ENCODE results near the gene RAD52. TPM values are rescaled to one million over a fixed set of nuclear protein-coding genes. Genes with fewer than 3 reads are reported as not detected.

The RAD52 gene
- polyA plus RNA-seq, 3 donors = 0.79 to 14.3 (median 1.1) TPM

DNA sequence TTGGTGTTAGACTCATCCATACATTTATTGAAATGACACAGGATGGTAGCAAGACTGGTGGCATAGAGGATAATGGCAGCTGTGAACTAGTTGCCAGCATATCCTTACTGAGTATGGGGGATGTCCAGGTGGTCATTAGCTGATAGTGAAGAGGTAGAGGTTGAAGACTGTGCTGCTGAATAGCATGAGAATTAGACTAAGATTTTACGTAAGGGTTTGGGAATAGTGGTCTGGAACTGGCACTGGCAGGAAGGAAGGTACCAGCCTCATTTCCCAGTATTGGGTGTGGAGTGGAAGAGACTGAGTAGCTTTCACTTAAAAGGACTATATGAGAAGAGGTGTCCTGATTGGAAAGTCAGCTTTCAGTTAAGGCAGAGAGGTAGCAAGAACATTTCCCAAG is 48.0 kb upstream of the RAD52 start:
- H3K79me2 ChIP-seq (ENCODE audit: insufficient read depth, low read length) = peaks cover 79% of the 10 kb centered on the region
- peaks cover 0 to 1% (median 0%) of the 10 kb centered on the region in 3 donors for H3K27me3 Mint-ChIP-seq (ENCODE audit: low read depth in 3 of 3)
- H3K36me3 ChIP-seq (replicated peaks in 1 of 2; ENCODE audit: control insufficient read depth in 1 of 2, insufficient read depth in 2 of 2, low read length in 2 of 2) = peaks cover 0 to 8% of the 10 kb centered on the region in 2 donors
- H4K20me1 ChIP-seq (ENCODE audit: insufficient read depth, low read length) = peaks cover 24% of the 10 kb centered on the region
- no peak for DNase-seq
- no peak overlapping the region for H3K4me2 ChIP-seq (replicated peaks; ENCODE audit: extremely low read depth, low read length, poor library complexity, severe bottlenecking)
- H3K27ac Mint-ChIP-seq = peak overlapping the region in 4 of 7 donors; percentile 2 to 55 (median 8)
- no peak overlapping the region for H3K9ac ChIP-seq (ENCODE audit: insufficient read depth, low read length, poor library complexity, severe bottlenecking)
- H3K4me1 Mint-ChIP-seq = peaks cover 47% of the 10 kb centered on the region
- H3K27me3 ChIP-seq (ENCODE audit: control insufficient read depth in 2 of 2, insufficient read depth in 2 of 2, low read length in 2 of 2) = no peaks in the 10 kb centered on the region
- H3K27ac ChIP-seq (ENCODE audit: low read depth in 1 of 2, low read length in 2 of 2) = no peak overlapping the region
- intact Hi-C loops (cut with micrococcal nuclease) = loop anchor here in 1 of 2 donors (10.0 kb wide), 1 partner anchor 243 kb away; the partner anchor contains the start of gene WNK1
- TF ChIP-seq, protein P1, sequence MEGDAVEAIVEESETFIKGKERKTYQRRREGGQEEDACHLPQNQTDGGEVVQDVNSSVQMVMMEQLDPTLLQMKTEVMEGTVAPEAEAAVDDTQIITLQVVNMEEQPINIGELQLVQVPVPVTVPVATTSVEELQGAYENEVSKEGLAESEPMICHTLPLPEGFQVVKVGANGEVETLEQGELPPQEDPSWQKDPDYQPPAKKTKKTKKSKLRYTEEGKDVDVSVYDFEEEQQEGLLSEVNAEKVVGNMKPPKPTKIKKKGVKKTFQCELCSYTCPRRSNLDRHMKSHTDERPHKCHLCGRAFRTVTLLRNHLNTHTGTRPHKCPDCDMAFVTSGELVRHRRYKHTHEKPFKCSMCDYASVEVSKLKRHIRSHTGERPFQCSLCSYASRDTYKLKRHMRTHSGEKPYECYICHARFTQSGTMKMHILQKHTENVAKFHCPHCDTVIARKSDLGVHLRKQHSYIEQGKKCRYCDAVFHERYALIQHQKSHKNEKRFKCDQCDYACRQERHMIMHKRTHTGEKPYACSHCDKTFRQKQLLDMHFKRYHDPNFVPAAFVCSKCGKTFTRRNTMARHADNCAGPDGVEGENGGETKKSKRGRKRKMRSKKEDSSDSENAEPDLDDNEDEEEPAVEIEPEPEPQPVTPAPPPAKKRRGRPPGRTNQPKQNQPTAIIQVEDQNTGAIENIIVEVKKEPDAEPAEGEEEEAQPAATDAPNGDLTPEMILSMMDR (IDR thresholded peaks at IDR 0.05) = no peak
- H3K4me3 ChIP-seq (replicated peaks in 1 of 3; ENCODE audit: low read depth in 2 of 3, low read length in 3 of 3) = no peak overlapping the region
- peaks cover 24 to 39% of the 10 kb centered on the region in 2 donors for H3K4me1 ChIP-seq (ENCODE audit: control insufficient read depth in 1 of 2, insufficient read depth in 2 of 2, low read length in 2 of 2)
- WGBS (ENCODE audit: insufficient coverage) = 100% methylated on average over 1 of the region's 1 CpG
- H3K36me3 Mint-ChIP-seq = peaks cover 4 to 18% of the 10 kb centered on the region in 2 donors
- H2AFZ ChIP-seq (ENCODE audit: insufficient read depth, low read depth, low read length, poor library complexity, severe bottlenecking) = no peak overlapping the region
- H3K9me3 ChIP-seq (replicated peaks in 1 of 2; ENCODE audit: control insufficient read depth in 1 of 2, insufficient read depth in 1 of 2, low read length in 2 of 2) = no peaks in the 10 kb centered on the region
- no peak overlapping the region for H3K4me3 Mint-ChIP-seq
- no peaks in the 10 kb centered on the region for H3K9me3 Mint-ChIP-seq

DNA sequence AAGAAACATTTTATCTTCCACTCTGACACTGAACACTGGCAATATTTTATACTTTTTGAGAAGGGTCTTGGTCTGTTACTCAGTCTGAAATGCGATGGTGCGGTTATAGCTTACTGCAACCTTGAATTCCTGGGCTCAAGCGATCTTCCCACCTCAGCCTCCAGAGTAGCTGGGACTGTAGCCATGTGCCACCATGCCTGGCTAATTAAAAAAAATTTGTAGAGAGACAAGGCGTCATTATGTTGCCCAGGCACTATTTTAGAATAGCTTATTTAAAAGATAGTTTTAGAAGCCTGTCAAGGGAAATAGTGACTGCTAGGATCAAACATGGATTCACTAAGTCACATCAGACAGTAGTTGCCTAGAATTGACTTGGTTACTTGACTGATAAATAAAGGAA is 47.4 kb upstream of the RAD52 start:
- Histone ChIP-seq H2AFZ (ENCODE audit: insufficient read depth, low read depth, low read length, poor library complexity, severe bottlenecking) (no peak overlapping the region), H3K79me2 (ENCODE audit: insufficient read depth, low read length) (peaks cover 80% of the 10 kb centered on the region), H4K20me1 (ENCODE audit: insufficient read depth, low read length) (peaks cover 18% of the 10 kb centered on the region), H3K27me3 (ENCODE audit: control insufficient read depth in 2 of 2, insufficient read depth in 2 of 2, low read length in 2 of 2) (no peaks in the 10 kb centered on the region), H3K4me2 (replicated peaks; ENCODE audit: extremely low read depth, low read length, poor library complexity, severe bottlenecking) (no peak overlapping the region), H3K4me1 (ENCODE audit: control insufficient read depth in 1 of 2, insufficient read depth in 2 of 2, low read length in 2 of 2) (peaks cover 30 to 41% of the 10 kb centered on the region in 2 donors), H3K9ac (ENCODE audit: insufficient read depth, low read length, poor library complexity, severe bottlenecking) (no peak overlapping the region), H3K4me3 (replicated peaks in 1 of 3; ENCODE audit: low read depth in 2 of 3, low read length in 3 of 3) (no peak overlapping the region), H3K9me3 (replicated peaks in 1 of 2; ENCODE audit: control insufficient read depth in 1 of 2, insufficient read depth in 1 of 2, low read length in 2 of 2) (no peaks in the 10 kb centered on the region), H3K36me3 (replicated peaks in 1 of 2; ENCODE audit: control insufficient read depth in 1 of 2, insufficient read depth in 2 of 2, low read length in 2 of 2) (peaks cover 0 to 8% of the 10 kb centered on the region in 2 donors), H3K27ac (ENCODE audit: low read depth in 1 of 2, low read length in 2 of 2) (no peak overlapping the region)
- no peak for DNase-seq
- Mint-ChIP-seq H3K36me3 (peaks cover 4 to 18% of the 10 kb centered on the region in 2 donors), H3K4me1 (peaks cover 49% of the 10 kb centered on the region), H3K27me3 (ENCODE audit: low read depth in 3 of 3) (peaks cover 0 to 1% (median 0%) of the 10 kb centered on the region in 3 donors), H3K4me3 (no peak overlapping the region), H3K9me3 (no peaks in the 10 kb centered on the region), H3K27ac (peak overlapping the region in 3 of 7 donors; percentile 23 to 79 (median 76))
- 100% methylated on average over 3 of the region's 4 CpGs for WGBS (ENCODE audit: insufficient coverage)
- intact Hi-C loops (cut with micrococcal nuclease) = loop anchor here in 1 of 2 donors (10.0 kb wide), 1 partner anchor 242 kb away; the partner anchor contains the start of gene WNK1
- TF ChIP-seq, protein P1 (IDR thresholded peaks at IDR 0.05) = no peak

Measured in CD14-positive monocyte (primary cell).